HG03558 (cell line): Measurements from ENCODE around the gene RHBDL2.
"Not testable (repeated sequence)": the region's sequence is repeated elsewhere in the genome, so short reads cannot be mapped to it uniquely, and the experiment has no call there.

Experiments used
- ATAC-seq: cut with Tn5 transposase; IDR thresholded peaks from one replicate; pipeline ENCODE4 v1.9.1; 2021; ENCODE audit warnings: moderate number of reproducible peaks; ENCODE audit not compliant: unreplicated experiment; ENCODE audit errors: extremely low read depth

Gene RHBDL2

GRCh38 chr1:38941527-38942019 is at the start of gene RHBDL2:
TSS of gene RHBDL2 (minus strand) at chr1:38941830. CDS start at chr1:38919212, 22,618 bp downstream.
- no peak for ATAC-seq

- ATAC-seq, result peak; percentile 71
Observed at GRCh38 chr1:38990738-38991637, 49.4 kb upstream of the RHBDL2 start, which contains the start of gene AKIRIN1. TSS of gene AKIRIN1 (plus strand) at chr1:38991276. CDS start at chr1:38991381, 105 bp downstream.

GRCh38 chr1:38990386-38990737 is 48.7 kb upstream of the RHBDL2 start:
- no peak for ATAC-seq

- ATAC-seq, result no peak
Observed at GRCh38 chr1:38989979-38990378, 48.3 kb upstream of the RHBDL2 start.

- not testable (repeated sequence) for ATAC-seq
Observed at GRCh38 chr1:38979380-38979779, 37.8 kb upstream of the RHBDL2 start.

GRCh38 chr1:38978245-38978542 is 36.6 kb upstream of the RHBDL2 start:
- not testable (repeated sequence) for ATAC-seq

- ATAC-seq, result not testable (repeated sequence)
Observed at GRCh38 chr1:38977399-38978244, 36.0 kb upstream of the RHBDL2 start.

- ATAC-seq, result no peak
Observed at GRCh38 chr1:38973659-38974437, 32.2 kb upstream of the RHBDL2 start.

GRCh38 chr1:38973145-38973544 is 31.5 kb upstream of the RHBDL2 start:
- ATAC-seq, result not testable (repeated sequence)

GRCh38 chr1:38964140-38964548 is 22.5 kb upstream of the RHBDL2 start:
- no peak for ATAC-seq

- ATAC-seq, result no peak
Observed at GRCh38 chr1:38962560-38962959, 20.9 kb upstream of the RHBDL2 start.

GRCh38 chr1:38962113-38962512 is 20.5 kb upstream of the RHBDL2 start:
- ATAC-seq, result no peak

GRCh38 chr1:38958967-38959366 is 17.3 kb upstream of the RHBDL2 start:
- ATAC-seq, result no peak

GRCh38 chr1:38953433-38953860 is 11.8 kb upstream of the RHBDL2 start:
- ATAC-seq, result no peak

- no peak for ATAC-seq
Observed at GRCh38 chr1:38950553-38950952, 8.9 kb upstream of the RHBDL2 start.

- ATAC-seq, result no peak
Observed at GRCh38 chr1:38944547-38944946, 2.9 kb upstream of the RHBDL2 start.

GRCh38 chr1:38942664-38943428 is 1.2 kb upstream of the RHBDL2 start:
- ATAC-seq, result no peak

- no peak for ATAC-seq
Observed at GRCh38 chr1:38941093-38941492, 537 bp downstream of the RHBDL2 start.

GRCh38 chr1:38940339-38941047 is 1.1 kb downstream of the RHBDL2 start:
- no peak for ATAC-seq
